Hematopoietic multipotent progenitor cell treated with erythropoietin and hydrocortisone succinate and interleukin-3 and kit ligand, for 4 days (in vitro differentiated cells): ENCODE measurements around the gene SLC16A5.
"Not testable (repeated sequence)": the region's sequence is repeated elsewhere in the genome, so short reads cannot be mapped to it uniquely, and the experiment has no call there.

Experiments used
- DNase-seq: peaks from one replicate; pipeline ENCODE4 v3.0.0-alpha.2; 2015

The SLC16A5 gene

GRCh38 chr17:75135946-75136345, 48.2 kb downstream of the SLC16A5 start:
- no peak for DNase-seq

- DNase-seq: not testable (repeated sequence)
Observed at GRCh38 chr17:75137762-75138161, 50.0 kb downstream of the SLC16A5 start.

- DNase-seq: no peak
Observed at GRCh38 chr17:75138519-75138918, 50.8 kb downstream of the SLC16A5 start.

- no peak for DNase-seq
Observed at GRCh38 chr17:75142236-75142971, 54.6 kb downstream of the SLC16A5 start.

- no peak for DNase-seq
Observed at GRCh38 chr17:75144816-75145512, 57.2 kb downstream of the SLC16A5 start.

- no peak for DNase-seq
Observed at GRCh38 chr17:75146592-75146991, 58.8 kb downstream of the SLC16A5 start.

GRCh38 chr17:75147878-75148546, 60.3 kb downstream of the SLC16A5 start:
- DNase-seq: no peak

GRCh38 chr17:75151930-75152329, 64.2 kb downstream of the SLC16A5 start:
- DNase-seq: no peak

- no peak for DNase-seq
Observed at GRCh38 chr17:75152523-75152921, 64.8 kb downstream of the SLC16A5 start.

- DNase-seq: peak; percentile 72
Observed at GRCh38 chr17:75152922-75153779, 65.4 kb downstream of the SLC16A5 start.

GRCh38 chr17:75153780-75154194, 66.0 kb downstream of the SLC16A5 start:
- DNase-seq: peak; percentile 50

- peak; percentile 100 for DNase-seq
Observed at GRCh38 chr17:75154195-75155106, 66.7 kb downstream of the SLC16A5 start, which contains the start of gene JPT1. JPT1 (minus strand) TSS chr17:75154512; CDS start chr17:75154397, 115 bp downstream.

- no peak for DNase-seq
Observed at GRCh38 chr17:75155191-75155601, 67.4 kb downstream of the SLC16A5 start.
